Hepatocyte (in vitro differentiated cells): ENCODE measurements around the gene CBARP. TPM values are rescaled to one million over a fixed set of nuclear protein-coding genes. Genes with fewer than 3 reads are reported as not detected.

Experiments
- DNase-seq: peaks from one replicate; pipeline ENCODE4 v3.0.0-alpha.2; 2016; ENCODE audit warnings: low spot score
- H2AFZ ChIP-seq: fragments of 200-600 bp; sonication (generic); 2 replicates; pipeline ENCODE4 v1.6.0; 2016; ENCODE audit warnings: antibody characterized with exemption, mild to moderate bottlenecking
- H3K27ac ChIP-seq: fragments of 200-600 bp; sonication (generic); 2 replicates; pipeline ENCODE4 v1.5.1; 2016; ENCODE audit warnings: mild to moderate bottlenecking
- H3K27me3 ChIP-seq: fragments of 200-600 bp; sonication (generic); 2 replicates; pipeline ENCODE4 v1.6.1; 2016
- H3K36me3 ChIP-seq: fragments of 200-600 bp; sonication (generic); replicated peaks from 2 replicates; pipeline ENCODE4 v1.5.1; 2016; ENCODE audit warnings: low read depth; ENCODE audit not compliant: insufficient read depth
- H3K4me1 ChIP-seq: fragments of 200-600 bp; sonication (generic); 2 replicates; pipeline ENCODE4 v1.5.1; 2016; ENCODE audit warnings: mild to moderate bottlenecking, moderate library complexity; ENCODE audit not compliant: insufficient read depth
- H3K4me2 ChIP-seq: fragments of 200-600 bp; sonication (generic); 2 replicates; pipeline ENCODE4 v1.6.0; 2016
- H3K4me3 ChIP-seq: fragments of 200-600 bp; sonication (generic); 2 replicates; pipeline ENCODE4 v1.5.1; 2016; ENCODE audit warnings: mild to moderate bottlenecking
- H3K79me2 ChIP-seq: fragments of 200-600 bp; sonication (generic); 2 replicates; pipeline ENCODE4 v1.6.0; 2017; ENCODE audit warnings: mild to moderate bottlenecking
- H3K9me2 ChIP-seq: fragments of 200-600 bp; sonication (generic); replicated peaks from 2 replicates; pipeline ENCODE4 v1.6.0; 2017; ENCODE audit warnings: mild to moderate bottlenecking; ENCODE audit not compliant: insufficient read depth
- H3K9me3 ChIP-seq: fragments of 200-600 bp; sonication (generic); 2 replicates; pipeline ENCODE4 v1.5.1; 2016; ENCODE audit warnings: low read depth, mild to moderate bottlenecking
- H4K20me1 ChIP-seq: fragments of 200-600 bp; sonication (generic); 2 replicates; pipeline ENCODE4 v1.6.0; 2016; ENCODE audit warnings: mild to moderate bottlenecking; ENCODE audit not compliant: insufficient read depth, poor library complexity, severe bottlenecking
- CTCF ChIP-seq: fragments of 200-600 bp; sonication (generic); IDR thresholded peaks from 2 replicates; pipeline ENCODE4 v1.5.1; 2016; ENCODE audit warnings: antibody characterized with exemption, mild to moderate bottlenecking; ENCODE audit not compliant: poor library complexity
- EZH2 ChIP-seq: fragments of 200-600 bp; sonication (generic); IDR thresholded peaks from 2 replicates; pipeline ENCODE4 v1.6.1; 2016; ENCODE audit warnings: antibody characterized with exemption, mild to moderate bottlenecking, borderline replicate concordance
- EZH2phosphoT487 ChIP-seq: fragments of 200-600 bp; sonication (generic); IDR thresholded peaks from one replicate; pipeline ENCODE4 v1.6.1; 2018; ENCODE audit warnings: antibody characterized with exemption, mild to moderate bottlenecking, low read depth, moderate library complexity; ENCODE audit not compliant: unreplicated experiment, severe bottlenecking
- WGBS: methylation state at CpG from one replicate; pipeline ENCODE4 v1.1.6; 2016; ENCODE audit warnings: low lambda C conversion rate; ENCODE audit errors: missing lambda C conversion rate; 5-methylcytosine and 5-hydroxymethylcytosine counted together
- polyA plus RNA-seq: library from polyadenylated mRNA; unstranded; fragments of >200 nt; fragmentation: Nextera tagmentation; extraction: Ambion mirVana; gene quantifications from 2 replicates; pipeline ENCODE4 v1.2.1, GENCODE V29; 2016
- total RNA-seq: library from RNA; depleted of rRNA; stranded (reverse); fragments of >200 nt; gene quantifications from 2 replicates; pipeline ENCODE4 v1.2.3, GENCODE V29; 2014

CBARP gene
- total and polyA plus RNA-seq, 2 experiments from 2014 or later = 4.2 to 7.1 TPM

GRCh38 chr19:1263188-1263587 is 25.4 kb upstream of the CBARP start:
- TF ChIP-seq EZH2phosphoT487 = no peak
- no peak for TF ChIP-seq CTCF
- TF ChIP-seq EZH2 = no peak
- WGBS = 73% methylated on average over 5 of the region's 5 CpGs

GRCh38 chr19:1262623-1263123 is 24.9 kb upstream of the CBARP start:
- Histone ChIP-seq H3K9me3 (no peaks in the 10 kb centered on the region), H3K4me3 (no peak overlapping the region), H3K27ac (peak overlapping the region; percentile 98), H3K36me3 (no peaks in the 10 kb centered on the region), H2AFZ (no peak overlapping the region), H3K9me2 (no peaks in the 10 kb centered on the region), H3K27me3 (no peaks in the 10 kb centered on the region), H3K79me2 (peaks cover 19% of the 10 kb centered on the region), H4K20me1 (peaks cover 2% of the 10 kb centered on the region), H3K4me2 (peak overlapping the region; percentile 93), H3K4me1 (peaks cover 78% of the 10 kb centered on the region)
- 38% methylated on average over 13 of the region's 21 CpGs for WGBS
- TF ChIP-seq EZH2 (no peak), CTCF (no peak), EZH2phosphoT487 (no peak)
- DNase-seq = no peak

More at GRCh38 chr19:1263188-1263587, 25.4 kb upstream of the CBARP start:
- Histone ChIP-seq H3K9me3 (no peaks in the 10 kb centered on the region), H3K27ac (peak overlapping the region; percentile 98), H3K9me2 (no peaks in the 10 kb centered on the region), H4K20me1 (no peaks in the 10 kb centered on the region), H3K4me1 (peaks cover 78% of the 10 kb centered on the region), H3K4me2 (peak overlapping the region; percentile 93), H3K4me3 (no peak overlapping the region), H2AFZ (no peak overlapping the region), H3K36me3 (no peaks in the 10 kb centered on the region), H3K79me2 (peaks cover 21% of the 10 kb centered on the region), H3K27me3 (no peaks in the 10 kb centered on the region)
- DNase-seq = no peak

DNA sequence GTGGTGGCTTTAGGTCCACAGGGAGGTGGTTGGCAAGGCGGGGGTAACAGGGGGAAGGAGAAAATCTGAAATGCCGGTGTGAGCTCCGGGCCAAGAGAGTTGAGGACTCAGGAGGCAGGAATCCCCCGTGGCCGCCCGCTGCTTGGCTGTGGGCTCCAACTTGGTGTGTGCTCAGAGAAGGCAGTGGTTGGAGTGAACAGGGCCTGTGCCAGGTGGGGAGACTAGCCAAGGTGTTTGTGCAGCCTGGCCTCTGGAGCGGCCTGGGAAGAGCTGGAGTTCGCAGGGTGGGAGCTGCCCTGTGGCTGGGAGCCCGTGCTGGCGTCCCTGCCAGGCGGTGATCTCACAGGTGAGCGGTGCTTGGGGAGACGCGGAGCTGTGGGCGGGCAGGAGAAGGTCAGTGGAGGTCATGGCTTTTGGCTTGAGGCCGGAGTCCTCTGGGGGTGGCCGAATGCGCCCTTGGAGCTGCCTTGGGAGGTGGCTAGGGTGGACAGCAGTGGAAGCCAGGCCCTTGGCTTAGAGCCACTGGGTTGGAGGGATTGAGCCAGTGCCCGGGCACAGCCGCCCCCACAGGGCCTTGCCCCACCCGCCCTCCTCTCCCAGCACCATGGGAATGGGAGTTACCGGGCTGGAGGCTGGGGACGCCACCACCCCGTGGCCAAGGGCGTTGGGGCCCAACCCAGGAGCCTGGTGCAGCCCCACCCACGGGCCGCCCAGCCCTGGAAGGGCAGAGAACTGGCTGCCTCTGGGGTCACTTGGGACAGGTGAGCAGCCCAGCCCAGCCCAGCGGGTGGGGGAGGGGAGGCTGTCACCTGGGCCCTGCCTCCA is 24.2 kb upstream of the CBARP start:
- Histone ChIP-seq H3K4me2 (peak overlapping the region; percentile 93), H3K36me3 (no peaks in the 10 kb centered on the region), H3K9me3 (no peaks in the 10 kb centered on the region), H3K79me2 (peaks cover 17% of the 10 kb centered on the region), H2AFZ (no peak overlapping the region), H3K27me3 (no peaks in the 10 kb centered on the region), H3K4me3 (no peak overlapping the region), H3K27ac (peak overlapping the region; percentile 98), H4K20me1 (peaks cover 8% of the 10 kb centered on the region), H3K4me1 (peaks cover 78% of the 10 kb centered on the region), H3K9me2 (no peaks in the 10 kb centered on the region)
- no peak for TF ChIP-seq EZH2
- no peak for TF ChIP-seq CTCF
- no peak for TF ChIP-seq EZH2phosphoT487
- peak; percentile 90 for DNase-seq
- WGBS = 50% methylated on average over 22 of the region's 28 CpGs
